ENCODE results near the gene CAMK1D. TPM values are rescaled to one million over a fixed set of nuclear protein-coding genes. Genes with fewer than 3 reads are reported as not detected.

Gene CAMK1D
- total RNA-seq, 2 donors from 2014 or later = 4.8 to 14.5 TPM

DNA sequence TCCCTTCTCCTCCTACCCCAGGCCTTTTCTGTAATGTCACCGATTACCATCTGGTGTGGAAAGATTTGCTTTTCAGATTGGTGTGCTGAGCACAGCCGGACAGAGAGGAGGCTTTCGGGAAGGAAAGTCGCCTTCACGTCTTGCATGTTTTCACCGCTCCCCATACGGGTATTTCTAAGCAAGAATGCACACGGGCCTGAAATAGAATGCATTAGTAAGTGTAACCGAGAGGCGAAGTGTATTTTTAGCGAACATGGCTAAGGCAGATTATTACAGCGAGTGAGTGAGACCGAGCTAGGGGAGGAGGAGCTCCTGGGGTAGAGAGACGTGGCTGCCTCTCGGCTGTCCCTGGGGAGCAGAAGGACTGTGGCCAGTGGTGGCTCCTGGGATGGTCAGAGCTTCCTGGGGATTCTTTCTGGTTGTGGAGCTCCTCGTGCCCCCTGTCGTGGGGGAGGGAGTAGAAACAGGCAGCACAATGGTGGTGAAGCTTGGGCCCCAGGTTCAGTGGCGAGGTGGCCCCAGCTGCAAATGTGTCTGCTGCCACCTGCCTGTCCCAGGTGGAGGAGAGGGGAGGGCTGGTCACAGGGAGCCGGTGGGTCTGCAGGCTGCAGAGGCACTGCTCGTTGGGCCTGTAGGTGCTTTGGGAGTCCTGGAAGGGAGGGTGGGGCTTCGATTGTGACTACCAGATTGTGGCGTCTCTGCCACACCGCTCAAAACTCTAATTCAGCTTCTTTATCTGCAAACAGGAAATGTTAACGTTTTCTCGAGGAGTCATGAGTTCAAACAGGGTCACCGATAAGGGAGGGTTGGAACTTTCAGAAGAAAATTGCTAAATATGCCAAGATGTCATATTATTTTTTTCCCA, 135.8 kb downstream of the CAMK1D start:
- WGBS = 74% methylated on average over 26 of the region's 26 CpGs
- Histone ChIP-seq H3K27ac (no peak overlapping the region), H3K36me3 (no peaks in the 10 kb centered on the region), H3K4me1 (replicated peaks) (no peaks in the 10 kb centered on the region), H3K27me3 (replicated peaks; ENCODE audit: insufficient read depth) (no peaks in the 10 kb centered on the region), H3K9me3 (no peaks in the 10 kb centered on the region), H3K4me3 (no peak overlapping the region)
- TF ChIP-seq POLR2AphosphoS5 (IDR thresholded peaks at IDR 0.05) = no peak
- TF ChIP-seq, protein P1, sequence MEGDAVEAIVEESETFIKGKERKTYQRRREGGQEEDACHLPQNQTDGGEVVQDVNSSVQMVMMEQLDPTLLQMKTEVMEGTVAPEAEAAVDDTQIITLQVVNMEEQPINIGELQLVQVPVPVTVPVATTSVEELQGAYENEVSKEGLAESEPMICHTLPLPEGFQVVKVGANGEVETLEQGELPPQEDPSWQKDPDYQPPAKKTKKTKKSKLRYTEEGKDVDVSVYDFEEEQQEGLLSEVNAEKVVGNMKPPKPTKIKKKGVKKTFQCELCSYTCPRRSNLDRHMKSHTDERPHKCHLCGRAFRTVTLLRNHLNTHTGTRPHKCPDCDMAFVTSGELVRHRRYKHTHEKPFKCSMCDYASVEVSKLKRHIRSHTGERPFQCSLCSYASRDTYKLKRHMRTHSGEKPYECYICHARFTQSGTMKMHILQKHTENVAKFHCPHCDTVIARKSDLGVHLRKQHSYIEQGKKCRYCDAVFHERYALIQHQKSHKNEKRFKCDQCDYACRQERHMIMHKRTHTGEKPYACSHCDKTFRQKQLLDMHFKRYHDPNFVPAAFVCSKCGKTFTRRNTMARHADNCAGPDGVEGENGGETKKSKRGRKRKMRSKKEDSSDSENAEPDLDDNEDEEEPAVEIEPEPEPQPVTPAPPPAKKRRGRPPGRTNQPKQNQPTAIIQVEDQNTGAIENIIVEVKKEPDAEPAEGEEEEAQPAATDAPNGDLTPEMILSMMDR (IDR thresholded peaks at IDR 0.05) = no peak
- TF ChIP-seq POLR2A (IDR thresholded peaks at IDR 0.05) = no peak
- intact Hi-C loops (cut with DNase I) = no loop called here
- no peak for DNase-seq (ENCODE audit: low spot score)

DNA sequence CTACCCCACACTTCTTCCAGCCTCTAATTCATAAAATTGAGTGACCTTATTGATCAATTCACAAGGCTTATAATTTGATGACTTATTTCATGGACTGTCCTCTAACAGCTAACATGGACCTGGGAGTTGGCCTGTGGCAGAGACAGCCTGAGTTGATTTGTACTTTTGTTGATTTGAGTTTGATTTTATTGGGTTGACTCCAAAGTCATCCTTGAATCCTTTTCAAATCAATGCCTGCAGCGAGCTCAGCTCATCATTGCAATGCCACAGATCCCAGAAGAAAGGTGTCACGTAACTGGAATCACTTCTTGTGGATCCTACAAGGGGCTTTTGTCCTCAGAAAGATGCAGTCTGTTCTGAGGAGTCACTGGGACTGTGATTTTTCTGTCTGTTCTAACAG, 138.0 kb downstream of the CAMK1D start:
- Histone ChIP-seq H3K4me1 (replicated peaks) (no peaks in the 10 kb centered on the region), H3K9me3 (no peaks in the 10 kb centered on the region), H3K4me3 (no peak overlapping the region), H3K36me3 (no peaks in the 10 kb centered on the region), H3K27ac (no peak overlapping the region), H3K27me3 (replicated peaks; ENCODE audit: insufficient read depth) (no peaks in the 10 kb centered on the region)
- no peak for DNase-seq (ENCODE audit: low spot score)
- intact Hi-C loops (cut with DNase I) = no loop called here
- no peak for TF ChIP-seq POLR2AphosphoS5 (IDR thresholded peaks at IDR 0.05)
- TF ChIP-seq POLR2A (IDR thresholded peaks at IDR 0.05) = no peak
- TF ChIP-seq, protein P1 (IDR thresholded peaks at IDR 0.05) = no peak
- 67% methylated on average over 2 of the region's 2 CpGs for WGBS

DNA sequence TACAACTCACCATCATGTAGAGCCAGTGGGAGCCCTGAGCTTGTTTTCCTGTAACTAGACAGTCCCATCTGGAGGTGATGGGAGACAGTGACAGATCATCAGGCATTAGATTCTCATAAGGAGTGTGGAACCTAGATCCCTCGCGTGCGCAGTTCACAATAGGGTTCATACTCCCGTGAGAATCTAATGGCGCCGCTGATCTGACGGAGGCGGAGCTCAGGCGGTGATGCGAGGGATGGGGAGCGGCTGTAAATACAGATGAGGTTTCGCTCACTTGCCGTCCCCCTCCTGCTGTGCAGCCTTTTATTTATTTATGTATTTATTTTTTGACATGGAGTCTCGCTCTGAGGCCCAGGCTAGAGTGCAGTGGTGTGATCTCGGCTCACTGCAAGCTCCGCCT, 139.3 kb downstream of the CAMK1D start:
- no peak for DNase-seq (ENCODE audit: low spot score)
- 92% methylated on average over 16 of the region's 16 CpGs for WGBS
- no peaks in the 10 kb centered on the region for H3K9me3 ChIP-seq
- no peak overlapping the region for H3K27ac ChIP-seq
- no peak for TF ChIP-seq POLR2AphosphoS5 (IDR thresholded peaks at IDR 0.05)
- TF ChIP-seq, protein P1 (IDR thresholded peaks at IDR 0.05) = no peak
- TF ChIP-seq POLR2A (IDR thresholded peaks at IDR 0.05) = no peak
- H3K4me3 ChIP-seq = no peak overlapping the region
- H3K4me1 ChIP-seq (replicated peaks) = no peaks in the 10 kb centered on the region
- intact Hi-C loops (cut with DNase I) = no loop called here
- H3K36me3 ChIP-seq = no peaks in the 10 kb centered on the region
- H3K27me3 ChIP-seq (replicated peaks; ENCODE audit: insufficient read depth) = no peaks in the 10 kb centered on the region

DNA sequence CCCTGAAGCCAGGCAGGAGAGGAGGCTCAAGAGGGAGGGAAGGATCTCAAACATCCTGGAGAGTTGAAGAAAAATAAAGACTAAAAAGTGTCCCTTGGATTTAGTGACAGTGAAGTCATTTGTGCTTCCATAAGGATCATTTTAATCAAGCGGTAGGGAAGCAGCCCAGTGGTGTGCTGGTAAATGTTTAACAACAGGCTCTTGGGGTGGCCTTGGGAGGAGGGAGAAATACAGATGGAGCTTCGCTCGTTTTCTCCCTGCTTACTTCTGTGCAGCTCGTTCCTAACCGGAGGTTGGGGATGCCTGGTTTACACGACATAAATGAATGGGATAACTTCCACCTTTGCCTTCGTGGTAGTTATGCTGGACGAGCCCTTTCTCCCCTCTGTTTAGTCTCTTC, 140.0 kb downstream of the CAMK1D start:
- H3K4me1 ChIP-seq (replicated peaks) = no peaks in the 10 kb centered on the region
- no peaks in the 10 kb centered on the region for H3K36me3 ChIP-seq
- intact Hi-C loops (cut with DNase I) = no loop called here
- DNase-seq (ENCODE audit: low spot score) = no peak
- H3K27ac ChIP-seq = no peak overlapping the region
- WGBS = 73% methylated on average over 8 of the region's 8 CpGs
- TF ChIP-seq POLR2A (IDR thresholded peaks at IDR 0.05) = no peak
- TF ChIP-seq POLR2AphosphoS5 (IDR thresholded peaks at IDR 0.05) = no peak
- TF ChIP-seq, protein P1 (IDR thresholded peaks at IDR 0.05) = no peak
- H3K9me3 ChIP-seq = no peaks in the 10 kb centered on the region
- H3K4me3 ChIP-seq = no peak overlapping the region
- no peaks in the 10 kb centered on the region for H3K27me3 ChIP-seq (replicated peaks; ENCODE audit: insufficient read depth)

DNA sequence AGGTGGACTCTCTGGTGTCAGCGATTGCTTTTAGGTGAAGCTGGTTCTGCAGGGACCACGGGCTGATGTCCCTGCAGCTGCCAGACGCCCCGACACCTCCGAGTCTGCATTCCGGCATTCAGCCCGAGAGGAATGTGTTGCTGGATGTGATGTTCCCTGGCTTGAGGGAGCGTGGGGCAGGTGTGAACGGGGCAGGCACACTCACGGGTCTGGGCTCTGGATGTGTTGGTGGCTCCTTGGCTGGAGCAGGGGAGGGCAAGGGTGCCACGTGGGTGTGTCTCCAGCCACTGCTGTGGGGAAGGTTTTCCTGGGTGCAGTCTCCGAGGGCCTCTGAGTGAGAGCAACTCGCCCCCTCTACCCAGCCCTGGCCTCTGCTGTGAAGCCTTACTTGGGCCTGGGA, 140.5 kb downstream of the CAMK1D start:
- no peaks in the 10 kb centered on the region for H3K4me1 ChIP-seq (replicated peaks)
- intact Hi-C loops (cut with DNase I) = no loop called here
- no peak overlapping the region for H3K27ac ChIP-seq
- no peaks in the 10 kb centered on the region for H3K36me3 ChIP-seq
- DNase-seq (ENCODE audit: low spot score) = no peak
- TF ChIP-seq POLR2AphosphoS5 (IDR thresholded peaks at IDR 0.05) (no peak), POLR2A (IDR thresholded peaks at IDR 0.05) (no peak)
- TF ChIP-seq, protein P1 (IDR thresholded peaks at IDR 0.05) = no peak
- 61% methylated on average over 13 of the region's 13 CpGs for WGBS
- no peaks in the 10 kb centered on the region for H3K27me3 ChIP-seq (replicated peaks; ENCODE audit: insufficient read depth)
- H3K4me3 ChIP-seq = no peak overlapping the region
- no peaks in the 10 kb centered on the region for H3K9me3 ChIP-seq
